SK-N-SH treated with all-trans-retinoic acid at 6 μM for 48 hours (cell line): Measurements from ENCODE around the gene PRPF19.

Experiments
- ATAC-seq: fragments of 200-7000 bp; cut with Tn5 transposase; 3 replicates; pipeline ENCODE4 v1.9.1; 2020; ENCODE audit warnings: mild to moderate bottlenecking, moderate library complexity
- ARNTL ChIP-seq: fragments of 450-650 bp; formaldehyde crosslinking; IDR thresholded peaks from 2 replicates; pipeline ENCODE4 v1.5.0; 2020; ENCODE audit warnings: low read depth, mild to moderate bottlenecking, moderate library complexity, borderline replicate concordance
- BACH2 ChIP-seq: fragments of 250-450 bp; sonication (Bioruptor Pico); IDR thresholded peaks from 2 replicates; pipeline ENCODE4 v1.9.0; 2021; ENCODE audit warnings: mild to moderate bottlenecking, borderline replicate concordance
- CSDC2 ChIP-seq: fragments of 250-450 bp; sonication (Bioruptor Pico); IDR thresholded peaks from 2 replicates; pipeline ENCODE4 v1.5.0; 2020; ENCODE audit warnings: mild to moderate bottlenecking, moderate library complexity
- GLIS3 ChIP-seq: fragments of 250-450 bp; sonication (Bioruptor Pico); IDR thresholded peaks from 2 replicates; pipeline ENCODE4 v1.5.0; 2020; ENCODE audit warnings: mild to moderate bottlenecking, moderate library complexity
- ISL1 ChIP-seq: fragments of 250-450 bp; sonication (Bioruptor Pico); IDR thresholded peaks from 2 replicates; pipeline ENCODE4 v2.1.2; 2022; ENCODE audit warnings: mild to moderate bottlenecking, moderate library complexity
- OSR1 ChIP-seq: fragments of 250-450 bp; sonication (Bioruptor Pico); IDR thresholded peaks from 2 replicates; pipeline ENCODE4 v1.8.0; 2022; ENCODE audit warnings: moderate library complexity, mild to moderate bottlenecking, inconsistent platforms
- PPARA ChIP-seq: fragments of 250-450 bp; sonication (Bioruptor Pico); IDR thresholded peaks from 2 replicates; pipeline ENCODE4 v1.5.0; 2020; ENCODE audit warnings: mild to moderate bottlenecking, borderline replicate concordance
- RARB ChIP-seq: fragments of 250-450 bp; sonication (Bioruptor Pico); IDR thresholded peaks from 2 replicates; pipeline ENCODE4 v1.8.0; 2021; ENCODE audit warnings: mild to moderate bottlenecking, moderate library complexity
- SNAI2 ChIP-seq: fragments of 250-450 bp; sonication (Bioruptor Pico); IDR thresholded peaks from 2 replicates; pipeline ENCODE4 v1.5.0; 2020; ENCODE audit warnings: mild to moderate bottlenecking, moderate library complexity
- TOX ChIP-seq: fragments of 250-450 bp; sonication (Bioruptor Pico); IDR thresholded peaks from 2 replicates; pipeline ENCODE4 v1.8.0; 2021; ENCODE audit warnings: mild to moderate bottlenecking, moderate library complexity, borderline replicate concordance
- TSHZ2 ChIP-seq: fragments of 250-450 bp; sonication (Bioruptor Pico); IDR thresholded peaks from 2 replicates; pipeline ENCODE4 v1.5.0; 2020; ENCODE audit warnings: mild to moderate bottlenecking, moderate library complexity
- ZC3H10 ChIP-seq: fragments of 250-450 bp; sonication (Bioruptor Pico); IDR thresholded peaks from 2 replicates; pipeline ENCODE4 v1.5.1; 2021; ENCODE audit warnings: mild to moderate bottlenecking, moderate library complexity
- ZFP30 ChIP-seq: fragments of 450-650 bp; formaldehyde crosslinking; IDR thresholded peaks from 2 replicates; pipeline ENCODE4 v1.5.0; 2022; ENCODE audit warnings: mild to moderate bottlenecking, moderate library complexity
- ZNF565 ChIP-seq: fragments of 450-650 bp; formaldehyde crosslinking; conservative IDR thresholded peaks from 2 replicates; pipeline ENCODE4 v1.5.0; 2020; ENCODE audit warnings: low read depth, mild to moderate bottlenecking, moderate library complexity
- ZNF8 ChIP-seq: fragments of 450-650 bp; formaldehyde crosslinking; IDR thresholded peaks from 2 replicates; pipeline ENCODE4 v1.5.0; 2020; ENCODE audit warnings: mild to moderate bottlenecking, moderate library complexity
- TF ChIP-seq, protein P1 (sequence below): fragments of 250-450 bp; sonication (Bioruptor Pico); IDR thresholded peaks from 2 replicates; pipeline ENCODE4 v1.8.0; 2020; ENCODE audit warnings: mild to moderate bottlenecking, moderate library complexity, borderline replicate concordance
- TF ChIP-seq, protein P2 (sequence below): fragments of 250-450 bp; sonication (Bioruptor Pico); IDR thresholded peaks from 2 replicates; pipeline ENCODE4 v1.5.1; 2020; ENCODE audit warnings: low read depth, mild to moderate bottlenecking, moderate library complexity
- TF ChIP-seq, protein P3 (sequence below): fragments of 250-450 bp; sonication (Bioruptor Pico); IDR thresholded peaks from 2 replicates; pipeline ENCODE4 v1.8.0; 2021; ENCODE audit warnings: low read depth, mild to moderate bottlenecking, moderate library complexity, borderline replicate concordance
- TF ChIP-seq, protein P4 (sequence below): fragments of 250-450 bp; sonication (Bioruptor Pico); IDR thresholded peaks from 2 replicates; pipeline ENCODE4 v1.5.1; 2021; ENCODE audit warnings: mild to moderate bottlenecking, moderate library complexity

Gene PRPF19

DNA sequence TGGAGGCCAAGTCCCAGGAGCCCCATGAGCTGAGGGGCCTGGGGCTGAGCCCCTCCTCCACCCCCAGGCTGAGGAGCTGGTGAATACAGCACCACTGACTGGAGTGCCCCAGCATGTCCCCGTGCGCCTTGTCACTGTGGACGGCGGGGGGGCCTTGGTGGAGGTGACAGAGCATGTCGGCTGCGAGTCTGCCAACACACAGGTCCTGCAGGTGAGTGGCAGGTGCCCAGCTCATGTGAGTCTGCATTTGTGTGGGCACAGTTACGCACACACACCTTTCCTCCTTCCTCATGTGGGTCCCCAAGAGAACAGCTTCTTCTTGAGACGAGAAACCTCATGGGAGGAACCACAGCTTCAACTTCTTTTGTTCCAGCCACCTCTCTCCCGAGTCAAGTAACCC lies 25.5 kb upstream of the PRPF19 start (continued):
- TF ChIP-seq, protein P1, sequence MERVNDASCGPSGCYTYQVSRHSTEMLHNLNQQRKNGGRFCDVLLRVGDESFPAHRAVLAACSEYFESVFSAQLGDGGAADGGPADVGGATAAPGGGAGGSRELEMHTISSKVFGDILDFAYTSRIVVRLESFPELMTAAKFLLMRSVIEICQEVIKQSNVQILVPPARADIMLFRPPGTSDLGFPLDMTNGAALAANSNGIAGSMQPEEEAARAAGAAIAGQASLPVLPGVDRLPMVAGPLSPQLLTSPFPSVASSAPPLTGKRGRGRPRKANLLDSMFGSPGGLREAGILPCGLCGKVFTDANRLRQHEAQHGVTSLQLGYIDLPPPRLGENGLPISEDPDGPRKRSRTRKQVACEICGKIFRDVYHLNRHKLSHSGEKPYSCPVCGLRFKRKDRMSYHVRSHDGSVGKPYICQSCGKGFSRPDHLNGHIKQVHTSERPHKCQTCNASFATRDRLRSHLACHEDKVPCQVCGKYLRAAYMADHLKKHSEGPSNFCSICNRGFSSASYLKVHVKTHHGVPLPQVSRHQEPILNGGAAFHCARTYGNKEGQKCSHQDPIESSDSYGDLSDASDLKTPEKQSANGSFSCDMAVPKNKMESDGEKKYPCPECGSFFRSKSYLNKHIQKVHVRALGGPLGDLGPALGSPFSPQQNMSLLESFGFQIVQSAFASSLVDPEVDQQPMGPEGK (CRISPR knock-in tag): no peak

- TF ChIP-seq ZC3H10 (CRISPR knock-in tag): no peak
- TF ChIP-seq, protein P2, sequence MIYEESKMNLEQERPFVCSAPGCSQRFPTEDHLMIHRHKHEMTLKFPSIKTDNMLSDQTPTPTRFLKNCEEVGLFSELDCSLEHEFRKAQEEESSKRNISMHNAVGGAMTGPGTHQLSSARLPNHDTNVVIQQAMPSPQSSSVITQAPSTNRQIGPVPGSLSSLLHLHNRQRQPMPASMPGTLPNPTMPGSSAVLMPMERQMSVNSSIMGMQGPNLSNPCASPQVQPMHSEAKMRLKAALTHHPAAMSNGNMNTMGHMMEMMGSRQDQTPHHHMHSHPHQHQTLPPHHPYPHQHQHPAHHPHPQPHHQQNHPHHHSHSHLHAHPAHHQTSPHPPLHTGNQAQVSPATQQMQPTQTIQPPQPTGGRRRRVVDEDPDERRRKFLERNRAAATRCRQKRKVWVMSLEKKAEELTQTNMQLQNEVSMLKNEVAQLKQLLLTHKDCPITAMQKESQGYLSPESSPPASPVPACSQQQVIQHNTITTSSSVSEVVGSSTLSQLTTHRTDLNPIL: no peak
- no peak for ATAC-seq
These were observed 24.0 kb upstream of the PRPF19 start for GRCh38 chr11:60930394-60930793.

- ATAC-seq: no peak
- TF ChIP-seq ZNF565 (CRISPR knock-in tag) (no peak), CSDC2 (CRISPR knock-in tag) (no peak), ZNF8 (CRISPR knock-in tag) (no peak)
- TF ChIP-seq, all 23 proteins: peak for 0
These were observed 23.4 kb upstream of the PRPF19 start for GRCh38 chr11:60929764-60930163.

DNA sequence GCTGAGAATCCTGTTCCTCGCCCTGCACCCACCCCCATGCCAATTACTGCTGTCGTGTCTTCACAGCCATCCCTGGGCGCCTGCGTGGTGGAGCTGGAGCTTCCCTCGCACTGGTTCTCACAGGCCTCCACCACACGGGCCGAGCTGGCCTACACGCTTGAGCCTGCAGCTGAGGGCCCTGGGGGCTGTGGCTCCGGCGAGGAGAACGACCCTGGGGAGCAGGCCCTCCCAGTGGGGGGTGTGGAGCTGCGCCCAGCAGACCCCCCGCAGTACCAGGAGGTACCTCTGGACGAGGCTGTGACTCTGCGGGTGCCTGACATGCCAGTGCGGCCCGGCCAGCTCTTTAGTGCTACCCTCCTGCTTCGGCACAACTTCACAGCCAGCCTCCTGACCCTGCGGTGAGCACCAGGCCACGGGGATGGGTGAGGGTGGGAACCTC lies 22.2 kb upstream of the PRPF19 start:
- ATAC-seq: no peak
- no peak for TF ChIP-seq ISL1 (CRISPR knock-in tag)
- TF ChIP-seq, protein P3, sequence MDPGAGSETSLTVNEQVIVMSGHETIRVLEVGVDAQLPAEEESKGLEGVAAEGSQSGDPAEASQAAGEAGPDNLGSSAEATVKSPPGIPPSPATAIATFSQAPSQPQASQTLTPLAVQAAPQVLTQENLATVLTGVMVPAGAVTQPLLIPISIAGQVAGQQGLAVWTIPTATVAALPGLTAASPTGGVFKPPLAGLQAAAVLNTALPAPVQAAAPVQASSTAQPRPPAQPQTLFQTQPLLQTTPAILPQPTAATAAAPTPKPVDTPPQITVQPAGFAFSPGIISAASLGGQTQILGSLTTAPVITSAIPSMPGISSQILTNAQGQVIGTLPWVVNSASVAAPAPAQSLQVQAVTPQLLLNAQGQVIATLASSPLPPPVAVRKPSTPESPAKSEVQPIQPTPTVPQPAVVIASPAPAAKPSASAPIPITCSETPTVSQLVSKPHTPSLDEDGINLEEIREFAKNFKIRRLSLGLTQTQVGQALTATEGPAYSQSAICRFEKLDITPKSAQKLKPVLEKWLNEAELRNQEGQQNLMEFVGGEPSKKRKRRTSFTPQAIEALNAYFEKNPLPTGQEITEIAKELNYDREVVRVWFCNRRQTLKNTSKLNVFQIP (CRISPR knock-in tag): no peak
- no peak for TF ChIP-seq TOX (CRISPR knock-in tag)
- TF ChIP-seq ARNTL (CRISPR knock-in tag): no peak
- TF ChIP-seq GLIS3: no peak
- no peak for TF ChIP-seq TSHZ2 (CRISPR knock-in tag)
- TF ChIP-seq ZFP30: no peak
- TF ChIP-seq, protein P4, sequence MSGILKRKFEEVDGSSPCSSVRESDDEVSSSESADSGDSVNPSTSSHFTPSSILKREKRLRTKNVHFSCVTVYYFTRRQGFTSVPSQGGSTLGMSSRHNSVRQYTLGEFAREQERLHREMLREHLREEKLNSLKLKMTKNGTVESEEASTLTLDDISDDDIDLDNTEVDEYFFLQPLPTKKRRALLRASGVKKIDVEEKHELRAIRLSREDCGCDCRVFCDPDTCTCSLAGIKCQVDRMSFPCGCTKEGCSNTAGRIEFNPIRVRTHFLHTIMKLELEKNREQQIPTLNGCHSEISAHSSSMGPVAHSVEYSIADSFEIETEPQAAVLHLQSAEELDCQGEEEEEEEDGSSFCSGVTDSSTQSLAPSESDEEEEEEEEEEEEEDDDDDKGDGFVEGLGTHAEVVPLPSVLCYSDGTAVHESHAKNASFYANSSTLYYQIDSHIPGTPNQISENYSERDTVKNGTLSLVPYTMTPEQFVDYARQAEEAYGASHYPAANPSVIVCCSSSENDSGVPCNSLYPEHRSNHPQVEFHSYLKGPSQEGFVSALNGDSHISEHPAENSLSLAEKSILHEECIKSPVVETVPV (CRISPR knock-in tag): no peak
- TF ChIP-seq ZC3H10 (CRISPR knock-in tag): no peak
- TF ChIP-seq, protein P2: no peak

DNA sequence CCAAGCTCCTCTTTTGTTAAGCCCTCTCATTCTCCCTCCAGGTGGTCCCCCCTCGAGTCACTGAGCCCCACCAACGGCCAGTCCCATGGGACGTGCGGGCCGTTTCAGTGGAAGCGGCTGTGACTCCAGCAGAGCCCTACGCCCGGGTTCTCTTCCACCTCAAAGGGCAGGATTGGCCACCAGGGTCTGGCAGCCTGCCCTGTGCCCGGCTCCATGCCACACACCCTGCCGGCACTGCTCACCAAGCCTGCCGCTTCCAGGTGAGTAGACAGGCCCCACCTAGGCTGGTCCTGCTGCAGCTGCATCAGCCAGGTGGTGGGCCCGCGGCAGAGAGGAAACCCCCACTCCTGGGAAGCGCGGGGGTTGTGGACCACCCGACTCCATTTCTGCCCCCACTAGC lies 21.2 kb upstream of the PRPF19 start:
- ATAC-seq: no peak
- TF ChIP-seq, protein P3 (CRISPR knock-in tag): no peak
- TF ChIP-seq ARNTL (CRISPR knock-in tag) (no peak), OSR1 (CRISPR knock-in tag) (no peak), GLIS3 (no peak), BACH2 (CRISPR knock-in tag) (no peak), RARB (CRISPR knock-in tag) (no peak), ZNF565 (CRISPR knock-in tag) (no peak), TOX (CRISPR knock-in tag) (no peak), ISL1 (CRISPR knock-in tag) (no peak), ZFP30 (no peak), SNAI2 (CRISPR knock-in tag) (no peak), PPARA (no peak)
- TF ChIP-seq, protein P4 (CRISPR knock-in tag): no peak
